Posterior vena cava (tissue), 2 donors: ENCODE measurements around the gene NOPCHAP1. TPM values are rescaled to one million over a fixed set of nuclear protein-coding genes. Genes with fewer than 3 reads are reported as not detected.
"Not testable (repeated sequence)": the region's sequence is repeated elsewhere in the genome, so short reads cannot be mapped to it uniquely, and the experiment has no call there.

Experiments used
- DNase-seq: peaks from one replicate; pipeline ENCODE4 v3.0.0-alpha.2; 2020; ENCODE audit warnings: low spot score
- intact Hi-C, 2 donors: fragments of 100-400 bp; cut with DNase I; formaldehyde crosslinking; loops; one replicate each; pipeline versions ENCODE4 v1.14.1 to v1.14.2; 2022 to 2023
- long read RNA-seq, 2 donors: library from polyadenylated mRNA; unstranded; transcript quantifications; one replicate each; pipeline ENCODE4 v2.0.0, GENCODE V29; 2020 to 2021
- total RNA-seq, 2 donors: library from RNA; stranded (reverse); fragmentation: NEBNext Ultra II Directional; extraction: Animal tissue kit (Norgen Biotek cat#: 25700); gene quantifications; one replicate each; pipeline ENCODE4 v1.2.1, GENCODE V29; 2021
- donor health status: DM: yes; HTN: yes; CAD: no.
- donor health status: DM: yes; HTN: yes; CAD: no.

The NOPCHAP1 gene
- total RNA-seq, result 10 to 100 TPM; 15.3 to 16.5 TPM
- long read RNA-seq, donor 1, full-length matches to known transcripts, result 3 of 11 reads
- long read RNA-seq, donor 1, partial matches to known transcripts, result 1 of 11 reads
- long read RNA-seq, donor 1, other reads (novel, unspliced or antisense), result 7 of 11 reads
- long read RNA-seq, donor 2, full-length matches to known transcripts, result 3 of 3 reads
- long read RNA-seq, donor 2, partial matches to known transcripts, result 0 of 3 reads
- long read RNA-seq, donor 2, other reads (novel, unspliced or antisense), result 0 of 3 reads

GRCh38 chr12:104986022-104986941 is at the start of gene NOPCHAP1:
TSS of gene NOPCHAP1 (plus strand) at chr12:104986316. CDS start at chr12:104986353, 37 bp downstream.
- peak; percentile 97 for DNase-seq
- intact Hi-C loops, result no loop called here

GRCh38 chr12:104938371-104938770 is 47.7 kb upstream of the NOPCHAP1 start:
- no peak for DNase-seq
- intact Hi-C loops, result no loop called here

- intact Hi-C loops, result no loop called here
- DNase-seq, result no peak
Observed at GRCh38 chr12:104939089-104939488, 47.0 kb upstream of the NOPCHAP1 start.

- intact Hi-C loops, result no loop called here
- DNase-seq, result no peak
Observed at GRCh38 chr12:104941454-104941853, 44.7 kb upstream of the NOPCHAP1 start.

GRCh38 chr12:104942075-104942474 is 44.0 kb upstream of the NOPCHAP1 start:
- intact Hi-C loops, result no loop called here
- DNase-seq, result no peak

- intact Hi-C loops, DNase-seq: not testable (repeated sequence)
Observed at GRCh38 chr12:104943401-104943800, 42.7 kb upstream of the NOPCHAP1 start.

- no peak for DNase-seq
- intact Hi-C loops, result no loop called here
Observed at GRCh38 chr12:104944252-104944651, 41.9 kb upstream of the NOPCHAP1 start.

- intact Hi-C loops, DNase-seq: not testable (repeated sequence)
Observed at GRCh38 chr12:104948716-104949115, 37.4 kb upstream of the NOPCHAP1 start.

- intact Hi-C loops, result no loop called here
- DNase-seq, result no peak
Observed at GRCh38 chr12:104951759-104952509, 34.2 kb upstream of the NOPCHAP1 start.

- intact Hi-C loops, result no loop called here
- no peak for DNase-seq
Observed at GRCh38 chr12:104952816-104953215, 33.3 kb upstream of the NOPCHAP1 start.

GRCh38 chr12:104953323-104953722 is 32.8 kb upstream of the NOPCHAP1 start:
- intact Hi-C loops, result no loop called here
- no peak for DNase-seq

- intact Hi-C loops, result no loop called here
- no peak for DNase-seq
Observed at GRCh38 chr12:104955703-104956102, 30.4 kb upstream of the NOPCHAP1 start.

- intact Hi-C loops, result no loop called here
- no peak for DNase-seq
Observed at GRCh38 chr12:104956870-104957718, 29.0 kb upstream of the NOPCHAP1 start.

GRCh38 chr12:104957719-104958000 is 28.5 kb upstream of the NOPCHAP1 start:
- intact Hi-C loops, result no loop called here
- peak; percentile 84 for DNase-seq

GRCh38 chr12:104958001-104958804 is 27.9 kb upstream of the NOPCHAP1 start, which contains the start of gene SLC41A2:
TSS of gene SLC41A2 (minus strand) at chr12:104958290. CDS start at chr12:104928527, 29,763 bp downstream.
- DNase-seq, result peak; percentile 93
- intact Hi-C loops, result no loop called here

- intact Hi-C loops, result no loop called here
- DNase-seq, result no peak
Observed at GRCh38 chr12:104958805-104959334, 27.2 kb upstream of the NOPCHAP1 start.

- DNase-seq, result no peak
- intact Hi-C loops, result no loop called here
Observed at GRCh38 chr12:104959335-104959841, 26.7 kb upstream of the NOPCHAP1 start.

- no peak for DNase-seq
- intact Hi-C loops, result no loop called here
Observed at GRCh38 chr12:104960464-104960863, 25.7 kb upstream of the NOPCHAP1 start.
